Ovary (tissue), 3 donors: Measurements from ENCODE around the gene PRAME.
"Not testable (repeated sequence)": the region's sequence is repeated elsewhere in the genome, so short reads cannot be mapped to it uniquely, and the experiment has no call there.

Experiments used
- POLR2A ChIP-seq: fragments of 450-650 bp; IDR thresholded peaks from one replicate; pipeline ENCODE4 v1.6.1; 2017; ENCODE audit warnings: antibody characterized with exemption, mild to moderate bottlenecking, moderate library complexity
- TF ChIP-seq, protein P1 (sequence below), 3 donors: fragments of 450-650 bp in 2 of 3; fragments of 200-600 bp in 1 of 3; IDR thresholded peaks; one replicate each; pipeline versions ENCODE4 v1.5.1 to v1.8.0; 2016 to 2022; ENCODE audit warnings: antibody characterized with exemption in 3 of 3, mild to moderate bottlenecking in 1 of 3
- donor health status: DM: no; HTN: no; CAD: no.

- TF ChIP-seq, protein P1, sequence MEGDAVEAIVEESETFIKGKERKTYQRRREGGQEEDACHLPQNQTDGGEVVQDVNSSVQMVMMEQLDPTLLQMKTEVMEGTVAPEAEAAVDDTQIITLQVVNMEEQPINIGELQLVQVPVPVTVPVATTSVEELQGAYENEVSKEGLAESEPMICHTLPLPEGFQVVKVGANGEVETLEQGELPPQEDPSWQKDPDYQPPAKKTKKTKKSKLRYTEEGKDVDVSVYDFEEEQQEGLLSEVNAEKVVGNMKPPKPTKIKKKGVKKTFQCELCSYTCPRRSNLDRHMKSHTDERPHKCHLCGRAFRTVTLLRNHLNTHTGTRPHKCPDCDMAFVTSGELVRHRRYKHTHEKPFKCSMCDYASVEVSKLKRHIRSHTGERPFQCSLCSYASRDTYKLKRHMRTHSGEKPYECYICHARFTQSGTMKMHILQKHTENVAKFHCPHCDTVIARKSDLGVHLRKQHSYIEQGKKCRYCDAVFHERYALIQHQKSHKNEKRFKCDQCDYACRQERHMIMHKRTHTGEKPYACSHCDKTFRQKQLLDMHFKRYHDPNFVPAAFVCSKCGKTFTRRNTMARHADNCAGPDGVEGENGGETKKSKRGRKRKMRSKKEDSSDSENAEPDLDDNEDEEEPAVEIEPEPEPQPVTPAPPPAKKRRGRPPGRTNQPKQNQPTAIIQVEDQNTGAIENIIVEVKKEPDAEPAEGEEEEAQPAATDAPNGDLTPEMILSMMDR (IDR thresholded peaks at IDR 0.05) = not testable (repeated sequence)
- not testable (repeated sequence) for TF ChIP-seq POLR2A
These were observed 48.2 kb downstream of the PRAME start for GRCh38 chr22:22510833-22511232.
